ENCODE measurements around the gene PTPRM.

Gene PTPRM

DNA sequence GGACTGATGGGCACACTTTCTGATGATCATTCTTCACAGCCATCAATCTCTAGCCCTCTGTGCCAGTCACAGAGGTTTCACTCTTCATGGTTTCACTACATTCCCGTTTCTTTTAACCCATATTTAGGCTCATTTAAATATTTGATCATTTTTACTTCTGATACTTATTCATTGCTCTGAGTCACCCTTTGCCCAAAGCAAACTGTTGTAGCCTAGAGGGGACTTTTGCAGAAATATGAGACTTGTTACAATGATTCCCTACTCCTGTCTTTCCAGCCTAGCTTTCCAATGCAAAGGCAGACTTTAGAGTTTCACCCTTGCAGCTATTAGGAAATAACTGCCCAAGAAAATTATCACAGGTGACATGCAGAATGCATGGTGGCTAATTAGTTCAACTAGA lies 444.2 kb downstream of the PTPRM start:
- no peak overlapping the region for H3K4me3 ChIP-seq (ENCODE audit: extremely low read depth, insufficient read depth, low read length, poor library complexity, severe bottlenecking)
- no peak overlapping the region for H3K27ac ChIP-seq (ENCODE audit: low read depth, low read length, severe bottlenecking)
- no CpG with 5 or more reads among the region's 1 CpG for WGBS, 2 experiments (ENCODE audit: insufficient coverage in 2 of 2)
- no peaks in the 10 kb centered on the region for H3K36me3 ChIP-seq (ENCODE audit: control insufficient read depth, insufficient read depth, low read length)
- no peaks in the 10 kb centered on the region for H3K4me1 ChIP-seq (ENCODE audit: control insufficient read depth, insufficient read depth, low read length, poor library complexity, severe bottlenecking)
- no peaks in the 10 kb centered on the region for H3K9me3 ChIP-seq (ENCODE audit: control insufficient read depth, low read length)

- no peak overlapping the region for H3K4me3 ChIP-seq (ENCODE audit: extremely low read depth, insufficient read depth, low read length, poor library complexity, severe bottlenecking)
- H3K4me1 ChIP-seq (ENCODE audit: control insufficient read depth, insufficient read depth, low read length, poor library complexity, severe bottlenecking) = no peaks in the 10 kb centered on the region
- H3K27ac ChIP-seq (ENCODE audit: low read depth, low read length, severe bottlenecking) = no peak overlapping the region
- WGBS, 2 experiments (ENCODE audit: insufficient coverage in 2 of 2) = 80% methylated on average over 1 of the region's 4 CpGs; no CpG with 5 or more reads in 1 of the 2 experiments
- H3K9me3 ChIP-seq (ENCODE audit: control insufficient read depth, low read length) = no peaks in the 10 kb centered on the region
- H3K36me3 ChIP-seq (ENCODE audit: control insufficient read depth, insufficient read depth, low read length) = no peaks in the 10 kb centered on the region
These were observed 444.8 kb downstream of the PTPRM start for GRCh38 chr18:8011906-8012305.

- Histone ChIP-seq H3K9me3 (ENCODE audit: control insufficient read depth, low read length) (no peaks in the 10 kb centered on the region), H3K4me1 (ENCODE audit: control insufficient read depth, insufficient read depth, low read length, poor library complexity, severe bottlenecking) (no peaks in the 10 kb centered on the region), H3K36me3 (ENCODE audit: control insufficient read depth, insufficient read depth, low read length) (no peaks in the 10 kb centered on the region), H3K4me3 (ENCODE audit: extremely low read depth, insufficient read depth, low read length, poor library complexity, severe bottlenecking) (no peak overlapping the region), H3K27ac (ENCODE audit: low read depth, low read length, severe bottlenecking) (no peak overlapping the region)
- 100% methylated on average over 2 of the region's 6 CpGs; no CpG with 5 or more reads in 1 of the 2 experiments for WGBS, 2 experiments (ENCODE audit: insufficient coverage in 2 of 2)
These were observed 451.7 kb downstream of the PTPRM start for GRCh38 chr18:8018701-8019331.

DNA sequence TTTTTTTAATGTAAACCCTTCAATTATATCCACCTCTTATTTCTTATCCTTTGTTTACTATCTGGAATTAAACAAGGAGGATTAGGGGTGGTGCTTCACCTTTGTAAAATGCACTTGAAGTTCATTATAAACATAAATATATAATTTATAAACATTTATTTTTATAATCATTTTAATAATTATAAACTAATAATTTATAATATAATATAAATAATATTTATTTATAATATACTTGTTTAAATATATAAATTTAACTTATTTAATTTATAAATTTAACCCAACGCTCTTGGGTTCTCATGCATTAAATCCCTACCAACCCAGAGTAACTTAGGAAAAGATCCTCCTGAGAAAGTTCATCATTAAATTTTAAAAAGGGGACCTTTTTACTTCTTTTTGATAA lies 452.5 kb downstream of the PTPRM start:
- no peaks in the 10 kb centered on the region for H3K9me3 ChIP-seq (ENCODE audit: control insufficient read depth, low read length)
- H3K4me3 ChIP-seq (ENCODE audit: extremely low read depth, insufficient read depth, low read length, poor library complexity, severe bottlenecking) = no peak overlapping the region
- no peaks in the 10 kb centered on the region for H3K36me3 ChIP-seq (ENCODE audit: control insufficient read depth, insufficient read depth, low read length)
- H3K4me1 ChIP-seq (ENCODE audit: control insufficient read depth, insufficient read depth, low read length, poor library complexity, severe bottlenecking) = no peaks in the 10 kb centered on the region
- no peak overlapping the region for H3K27ac ChIP-seq (ENCODE audit: low read depth, low read length, severe bottlenecking)
- WGBS, 2 experiments (ENCODE audit: insufficient coverage in 2 of 2) = no CpG with 5 or more reads among the region's 1 CpG

GRCh38 chr18:8020132-8020846 lies 453.2 kb downstream of the PTPRM start:
- H3K4me3 ChIP-seq (ENCODE audit: extremely low read depth, insufficient read depth, low read length, poor library complexity, severe bottlenecking) = no peak overlapping the region
- H3K9me3 ChIP-seq (ENCODE audit: control insufficient read depth, low read length) = no peaks in the 10 kb centered on the region
- no peaks in the 10 kb centered on the region for H3K36me3 ChIP-seq (ENCODE audit: control insufficient read depth, insufficient read depth, low read length)
- H3K4me1 ChIP-seq (ENCODE audit: control insufficient read depth, insufficient read depth, low read length, poor library complexity, severe bottlenecking) = no peaks in the 10 kb centered on the region
- no peak overlapping the region for H3K27ac ChIP-seq (ENCODE audit: low read depth, low read length, severe bottlenecking)
- WGBS, 2 experiments (ENCODE audit: insufficient coverage in 2 of 2) = 92 to 93% methylated on average over 2 of the region's 7 CpGs

- no peaks in the 10 kb centered on the region for H3K36me3 ChIP-seq (ENCODE audit: control insufficient read depth, insufficient read depth, low read length)
These were observed 461.9 kb downstream of the PTPRM start for GRCh38 chr18:8029061-8029460.

GRCh38 chr18:8029731-8030130 lies 462.6 kb downstream of the PTPRM start:
- WGBS, 2 experiments (ENCODE audit: insufficient coverage in 2 of 2) = 95 to 99% methylated on average over 6 to 8 of the region's 8 CpGs
- H3K36me3 ChIP-seq (ENCODE audit: control insufficient read depth, insufficient read depth, low read length) = no peaks in the 10 kb centered on the region
- no peak overlapping the region for H3K4me3 ChIP-seq (ENCODE audit: extremely low read depth, insufficient read depth, low read length, poor library complexity, severe bottlenecking)
- H3K4me1 ChIP-seq (ENCODE audit: control insufficient read depth, insufficient read depth, low read length, poor library complexity, severe bottlenecking) = no peaks in the 10 kb centered on the region
- H3K27ac ChIP-seq (ENCODE audit: low read depth, low read length, severe bottlenecking) = no peak overlapping the region
- H3K9me3 ChIP-seq (ENCODE audit: control insufficient read depth, low read length) = peaks cover 6% of the 10 kb centered on the region

More at GRCh38 chr18:8029061-8029460, 461.9 kb downstream of the PTPRM start:
- Histone ChIP-seq H3K4me3 (ENCODE audit: extremely low read depth, insufficient read depth, low read length, poor library complexity, severe bottlenecking) (no peak overlapping the region), H3K9me3 (ENCODE audit: control insufficient read depth, low read length) (peaks cover 4% of the 10 kb centered on the region), H3K4me1 (ENCODE audit: control insufficient read depth, insufficient read depth, low read length, poor library complexity, severe bottlenecking) (no peaks in the 10 kb centered on the region), H3K27ac (ENCODE audit: low read depth, low read length, severe bottlenecking) (no peak overlapping the region)

- Histone ChIP-seq H3K36me3 (ENCODE audit: control insufficient read depth, insufficient read depth, low read length) (no peaks in the 10 kb centered on the region), H3K4me3 (ENCODE audit: extremely low read depth, insufficient read depth, low read length, poor library complexity, severe bottlenecking) (no peak overlapping the region), H3K9me3 (ENCODE audit: control insufficient read depth, low read length) (peaks cover 6% of the 10 kb centered on the region), H3K27ac (ENCODE audit: low read depth, low read length, severe bottlenecking) (no peak overlapping the region), H3K4me1 (ENCODE audit: control insufficient read depth, insufficient read depth, low read length, poor library complexity, severe bottlenecking) (no peaks in the 10 kb centered on the region)
- WGBS, 2 experiments (ENCODE audit: insufficient coverage in 2 of 2) = 80 to 94% methylated on average over 1 to 2 of the region's 4 CpGs
These were observed 463.1 kb downstream of the PTPRM start for GRCh38 chr18:8030201-8030600.

- Histone ChIP-seq H3K4me1 (ENCODE audit: control insufficient read depth, insufficient read depth, low read length, poor library complexity, severe bottlenecking) (no peaks in the 10 kb centered on the region), H3K36me3 (ENCODE audit: control insufficient read depth, insufficient read depth, low read length) (no peaks in the 10 kb centered on the region), H3K4me3 (ENCODE audit: extremely low read depth, insufficient read depth, low read length, poor library complexity, severe bottlenecking) (no peak overlapping the region), H3K9me3 (ENCODE audit: control insufficient read depth, low read length) (peaks cover 6% of the 10 kb centered on the region), H3K27ac (ENCODE audit: low read depth, low read length, severe bottlenecking) (no peak overlapping the region)
- WGBS, 2 experiments (ENCODE audit: insufficient coverage in 2 of 2) = 83 to 92% methylated on average over 1 to 2 of the region's 3 CpGs
These were observed 464.4 kb downstream of the PTPRM start for GRCh38 chr18:8031496-8031895.

DNA sequence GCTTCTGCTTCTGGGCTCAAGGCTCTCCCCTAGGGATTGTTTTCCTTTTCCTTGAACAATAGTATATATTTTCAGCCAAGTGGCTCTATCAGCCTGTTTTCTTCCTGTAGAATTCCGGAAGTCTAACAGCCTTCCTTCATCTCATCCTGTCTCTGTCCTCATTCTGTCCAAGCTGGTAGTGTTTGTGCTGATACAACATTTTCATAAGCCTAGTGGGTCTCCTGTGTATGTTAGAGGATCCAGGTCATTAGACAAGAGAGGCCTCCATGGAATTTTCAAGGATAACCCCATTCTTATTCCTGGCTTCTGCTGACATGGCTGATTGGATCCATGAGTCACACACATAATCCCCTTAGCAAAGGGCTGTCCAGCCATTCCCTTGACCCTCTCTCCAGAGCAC lies 467.6 kb downstream of the PTPRM start:
- WGBS, 2 experiments (ENCODE audit: insufficient coverage in 2 of 2) = no CpG with 5 or more reads among the region's 1 CpG
- no peaks in the 10 kb centered on the region for H3K4me1 ChIP-seq (ENCODE audit: control insufficient read depth, insufficient read depth, low read length, poor library complexity, severe bottlenecking)
- no peak overlapping the region for H3K4me3 ChIP-seq (ENCODE audit: extremely low read depth, insufficient read depth, low read length, poor library complexity, severe bottlenecking)
- H3K9me3 ChIP-seq (ENCODE audit: control insufficient read depth, low read length) = peaks cover 6% of the 10 kb centered on the region
- H3K36me3 ChIP-seq (ENCODE audit: control insufficient read depth, insufficient read depth, low read length) = no peaks in the 10 kb centered on the region
- no peak overlapping the region for H3K27ac ChIP-seq (ENCODE audit: low read depth, low read length, severe bottlenecking)

- Histone ChIP-seq H3K9me3 (ENCODE audit: control insufficient read depth, low read length) (peaks cover 6% of the 10 kb centered on the region), H3K36me3 (ENCODE audit: control insufficient read depth, insufficient read depth, low read length) (no peaks in the 10 kb centered on the region), H3K4me3 (ENCODE audit: extremely low read depth, insufficient read depth, low read length, poor library complexity, severe bottlenecking) (no peak overlapping the region), H3K4me1 (ENCODE audit: control insufficient read depth, insufficient read depth, low read length, poor library complexity, severe bottlenecking) (no peaks in the 10 kb centered on the region), H3K27ac (ENCODE audit: low read depth, low read length, severe bottlenecking) (no peak overlapping the region)
- 100% methylated on average over 2 of the region's 3 CpGs; no CpG with 5 or more reads in 1 of the 2 experiments for WGBS, 2 experiments (ENCODE audit: insufficient coverage in 2 of 2)
These were observed 469.4 kb downstream of the PTPRM start for GRCh38 chr18:8036551-8036950.

Measured in mesodermal cell (in vitro differentiated cells).